ENCODE data around the gene DNAJC12. TPM values are rescaled to one million over a fixed set of nuclear protein-coding genes. Genes with fewer than 3 reads are reported as not detected.

Gene DNAJC12
- 4.3 TPM for total RNA-seq (2021; ENCODE audit: unreplicated experiment)
- polyA plus RNA-seq (2012) = 1.6 and 2.1 TPM in 2 replicates
- percentile 39 among the genes with signal in this experiment for Bru-seq, nascent RNA
- BruChase-seq, experiment 1, labeled RNA remaining after a 6-hour chase = percentile 28 among the genes with signal in this experiment
- BruChase-seq, experiment 2, labeled RNA remaining after a 2-hour chase = percentile 30 among the genes with signal in this experiment
- long read RNA-seq, partial matches to known transcripts = 3 of 4 reads
- long read RNA-seq, other reads (novel, unspliced or antisense) = 0 of 4 reads

DNA sequence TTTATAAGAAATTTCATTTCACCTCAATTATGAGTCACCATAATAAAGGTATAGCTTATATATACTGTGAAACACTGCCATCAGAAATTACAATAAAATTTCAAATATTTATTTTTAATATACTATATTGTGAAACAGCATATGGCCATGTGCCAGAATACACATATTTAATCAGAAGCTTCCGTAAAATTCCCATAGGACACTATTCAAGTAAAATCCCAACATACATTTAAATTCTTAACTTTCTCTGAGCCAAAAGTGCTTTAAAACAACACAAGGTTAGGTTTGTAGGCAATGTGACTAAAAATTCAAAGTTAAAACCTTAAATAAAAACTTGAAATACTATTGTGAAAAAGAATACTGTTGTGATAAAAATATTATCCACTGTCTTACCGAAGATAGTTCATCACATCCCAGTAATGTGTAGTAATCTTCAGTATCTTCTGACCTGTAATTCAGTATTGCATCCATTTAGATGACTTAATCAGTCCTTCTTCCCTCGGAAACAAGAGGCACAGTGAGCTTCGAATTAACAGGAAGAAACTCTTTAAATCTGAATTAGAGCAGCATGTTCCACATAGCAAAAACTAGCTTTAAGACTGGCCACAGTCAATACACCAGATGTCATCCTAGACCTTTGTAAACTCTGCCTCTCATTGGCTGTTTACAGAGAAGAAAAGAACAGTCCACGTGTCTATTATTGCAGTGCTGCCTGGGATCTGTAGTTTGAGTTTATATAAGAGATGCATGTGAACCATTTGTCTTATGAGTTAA is at the start of gene DNAJC12:
TSS of gene DNAJC12 (minus strand) at position 648 of the 774 bp plus-strand sequence. CDS start at position 471, 177 bp downstream.
- Histone ChIP-seq H3K27ac (ENCODE audit: low read depth, low read length) (no peak within 1 kb of the TSS), H3K9ac (ENCODE audit: low read length) (no peak within 1 kb of the TSS)
- TF ChIP-seq EZH2phosphoT487 (IDR thresholded peaks at IDR 0.05; ENCODE audit: borderline replicate concordance) (no peak), TCF7L2 (IDR thresholded peaks at IDR 0.05; ENCODE audit: borderline replicate concordance, extremely low read depth, insufficient read depth, insufficient read length) (peak; percentile 23), SP1 (IDR thresholded peaks at IDR 0.05; ENCODE audit: low read depth) (peak; percentile 29; the same call in 1 of the 2 replicates), EZH2 (IDR thresholded peaks at IDR 0.05) (no peak), SRF (IDR thresholded peaks at IDR 0.05; ENCODE audit: low read depth) (no peak), YY1 (IDR thresholded peaks at IDR 0.05; ENCODE audit: extremely low read depth, insufficient replicate concordance, low read depth, low read length) (no peak), CBX3 (IDR thresholded peaks at IDR 0.05; ENCODE audit: low read depth) (no peak), SIN3A (IDR thresholded peaks at IDR 0.05; ENCODE audit: low read depth) (no peak), EGR1 (IDR thresholded peaks at IDR 0.05; ENCODE audit: low read depth) (no peak), JUND (IDR thresholded peaks at IDR 0.05) (no peak), POLR2AphosphoS5 (IDR thresholded peaks at IDR 0.05; ENCODE audit: low read depth, low read length) (peak; percentile 34; the same call in 1 of the 2 replicates), POLR2A (IDR thresholded peaks at IDR 0.05; ENCODE audit: borderline replicate concordance, extremely low read depth, insufficient read depth, insufficient read length) (no peak), ZFX (IDR thresholded peaks at IDR 0.05) (no peak), FOSL1 (IDR thresholded peaks at IDR 0.05; ENCODE audit: low read depth) (no peak)
- TF ChIP-seq, protein P1, sequence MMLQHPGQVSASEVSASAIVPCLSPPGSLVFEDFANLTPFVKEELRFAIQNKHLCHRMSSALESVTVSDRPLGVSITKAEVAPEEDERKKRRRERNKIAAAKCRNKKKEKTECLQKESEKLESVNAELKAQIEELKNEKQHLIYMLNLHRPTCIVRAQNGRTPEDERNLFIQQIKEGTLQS (IDR thresholded peaks at IDR 0.05) = no peak
- TF ChIP-seq, protein P2, sequence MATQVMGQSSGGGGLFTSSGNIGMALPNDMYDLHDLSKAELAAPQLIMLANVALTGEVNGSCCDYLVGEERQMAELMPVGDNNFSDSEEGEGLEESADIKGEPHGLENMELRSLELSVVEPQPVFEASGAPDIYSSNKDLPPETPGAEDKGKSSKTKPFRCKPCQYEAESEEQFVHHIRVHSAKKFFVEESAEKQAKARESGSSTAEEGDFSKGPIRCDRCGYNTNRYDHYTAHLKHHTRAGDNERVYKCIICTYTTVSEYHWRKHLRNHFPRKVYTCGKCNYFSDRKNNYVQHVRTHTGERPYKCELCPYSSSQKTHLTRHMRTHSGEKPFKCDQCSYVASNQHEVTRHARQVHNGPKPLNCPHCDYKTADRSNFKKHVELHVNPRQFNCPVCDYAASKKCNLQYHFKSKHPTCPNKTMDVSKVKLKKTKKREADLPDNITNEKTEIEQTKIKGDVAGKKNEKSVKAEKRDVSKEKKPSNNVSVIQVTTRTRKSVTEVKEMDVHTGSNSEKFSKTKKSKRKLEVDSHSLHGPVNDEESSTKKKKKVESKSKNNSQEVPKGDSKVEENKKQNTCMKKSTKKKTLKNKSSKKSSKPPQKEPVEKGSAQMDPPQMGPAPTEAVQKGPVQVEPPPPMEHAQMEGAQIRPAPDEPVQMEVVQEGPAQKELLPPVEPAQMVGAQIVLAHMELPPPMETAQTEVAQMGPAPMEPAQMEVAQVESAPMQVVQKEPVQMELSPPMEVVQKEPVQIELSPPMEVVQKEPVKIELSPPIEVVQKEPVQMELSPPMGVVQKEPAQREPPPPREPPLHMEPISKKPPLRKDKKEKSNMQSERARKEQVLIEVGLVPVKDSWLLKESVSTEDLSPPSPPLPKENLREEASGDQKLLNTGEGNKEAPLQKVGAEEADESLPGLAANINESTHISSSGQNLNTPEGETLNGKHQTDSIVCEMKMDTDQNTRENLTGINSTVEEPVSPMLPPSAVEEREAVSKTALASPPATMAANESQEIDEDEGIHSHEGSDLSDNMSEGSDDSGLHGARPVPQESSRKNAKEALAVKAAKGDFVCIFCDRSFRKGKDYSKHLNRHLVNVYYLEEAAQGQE (IDR thresholded peaks at IDR 0.05; ENCODE audit: low read depth) = no peak
- TF ChIP-seq, protein P3, sequence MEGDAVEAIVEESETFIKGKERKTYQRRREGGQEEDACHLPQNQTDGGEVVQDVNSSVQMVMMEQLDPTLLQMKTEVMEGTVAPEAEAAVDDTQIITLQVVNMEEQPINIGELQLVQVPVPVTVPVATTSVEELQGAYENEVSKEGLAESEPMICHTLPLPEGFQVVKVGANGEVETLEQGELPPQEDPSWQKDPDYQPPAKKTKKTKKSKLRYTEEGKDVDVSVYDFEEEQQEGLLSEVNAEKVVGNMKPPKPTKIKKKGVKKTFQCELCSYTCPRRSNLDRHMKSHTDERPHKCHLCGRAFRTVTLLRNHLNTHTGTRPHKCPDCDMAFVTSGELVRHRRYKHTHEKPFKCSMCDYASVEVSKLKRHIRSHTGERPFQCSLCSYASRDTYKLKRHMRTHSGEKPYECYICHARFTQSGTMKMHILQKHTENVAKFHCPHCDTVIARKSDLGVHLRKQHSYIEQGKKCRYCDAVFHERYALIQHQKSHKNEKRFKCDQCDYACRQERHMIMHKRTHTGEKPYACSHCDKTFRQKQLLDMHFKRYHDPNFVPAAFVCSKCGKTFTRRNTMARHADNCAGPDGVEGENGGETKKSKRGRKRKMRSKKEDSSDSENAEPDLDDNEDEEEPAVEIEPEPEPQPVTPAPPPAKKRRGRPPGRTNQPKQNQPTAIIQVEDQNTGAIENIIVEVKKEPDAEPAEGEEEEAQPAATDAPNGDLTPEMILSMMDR (IDR thresholded peaks at IDR 0.05 in 2 of 3, conservative IDR thresholded peaks at IDR 0.05 in 1 of 3; ENCODE audit: borderline replicate concordance in 1 of 3, insufficient read depth in 1 of 3, low read depth in 2 of 3, low read length in 2 of 3) = no peak
- TF ChIP-seq, protein P4, sequence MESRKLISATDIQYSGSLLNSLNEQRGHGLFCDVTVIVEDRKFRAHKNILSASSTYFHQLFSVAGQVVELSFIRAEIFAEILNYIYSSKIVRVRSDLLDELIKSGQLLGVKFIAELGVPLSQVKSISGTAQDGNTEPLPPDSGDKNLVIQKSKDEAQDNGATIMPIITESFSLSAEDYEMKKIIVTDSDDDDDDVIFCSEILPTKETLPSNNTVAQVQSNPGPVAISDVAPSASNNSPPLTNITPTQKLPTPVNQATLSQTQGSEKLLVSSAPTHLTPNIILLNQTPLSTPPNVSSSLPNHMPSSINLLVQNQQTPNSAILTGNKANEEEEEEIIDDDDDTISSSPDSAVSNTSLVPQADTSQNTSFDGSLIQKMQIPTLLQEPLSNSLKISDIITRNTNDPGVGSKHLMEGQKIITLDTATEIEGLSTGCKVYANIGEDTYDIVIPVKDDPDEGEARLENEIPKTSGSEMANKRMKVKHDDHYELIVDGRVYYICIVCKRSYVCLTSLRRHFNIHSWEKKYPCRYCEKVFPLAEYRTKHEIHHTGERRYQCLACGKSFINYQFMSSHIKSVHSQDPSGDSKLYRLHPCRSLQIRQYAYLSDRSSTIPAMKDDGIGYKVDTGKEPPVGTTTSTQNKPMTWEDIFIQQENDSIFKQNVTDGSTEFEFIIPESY (IDR thresholded peaks at IDR 0.05; ENCODE audit: extremely low read depth, insufficient replicate concordance, low read length) = no peak

More for the DNA sequence above, at the start of gene DNAJC12:
- Histone ChIP-seq H3K4me1 (ENCODE audit: control insufficient read depth in 1 of 2, insufficient read depth in 2 of 2, low read length in 2 of 2) (peaks cover 4 to 10% of the 10 kb centered on the region in 2 experiments; a peak in 3 of 4 replicates), H2AFZ (ENCODE audit: low read depth, low read length, poor library complexity, severe bottlenecking) (peak within 1 kb of the TSS; percentile 82), H3K4me3 (replicated peaks in 1 of 2; ENCODE audit: low read depth in 1 of 2, low read length in 2 of 2) (peak within 1 kb of the TSS; percentile 29 to 39), H3K79me2 (ENCODE audit: insufficient read depth, low read length) (no peaks in the 10 kb centered on the region), H3K36me3 (ENCODE audit: control insufficient read depth in 1 of 2, insufficient read depth in 2 of 2, low read length in 2 of 2) (no peaks in the 10 kb centered on the region), H3K27me3 (ENCODE audit: insufficient read depth, low read length) (no peaks in the 10 kb centered on the region), H3K9me2 (ENCODE audit: insufficient read depth) (no peaks in the 10 kb centered on the region), H3K9me3 (ENCODE audit: control insufficient read depth in 1 of 2, insufficient read depth in 1 of 2, low read depth in 1 of 2, low read length in 2 of 2) (no peaks in the 10 kb centered on the region), H3K4me2 (ENCODE audit: low read length) (peak within 1 kb of the TSS; percentile 65), H4K20me1 (ENCODE audit: insufficient read depth) (no peaks in the 10 kb centered on the region)
- ATAC-seq = peak; percentile 97
- BruUV-seq (replicated peaks) = TSS peak; percentile 77
- intact Hi-C loops (cut with micrococcal nuclease) = no loop called here
- ChIA-PET RAD21 (ENCODE audit: low non-redundant PET in 1 of 2, low total read pairs in 2 of 2, uncharacterized antibody in 2 of 2, unreplicated experiment in 2 of 2) (no interaction called here), CTCF (interaction anchor here (1.0 to 1.8 kb wide), 2 partner anchors 18 to 50 kb away, joined by 4 to 7 read pairs; no protein-coding TSS in a partner anchor), POLR2A (interaction anchor here (1.4 kb wide), 1 partner anchor 9 kb away, joined by 3 read pairs; no protein-coding TSS in a partner anchor)
- peak; percentile 37 for DNase-seq (ENCODE audit: low read depth, low spot score)

All from HCT116 (cell line).